HG03442 (cell line): Measurements from ENCODE around the gene ASH1L.
"Not testable (repeated sequence)": the region's sequence is repeated elsewhere in the genome, so short reads cannot be mapped to it uniquely, and the experiment has no call there.

Experiments used
- ATAC-seq: cut with Tn5 transposase; IDR thresholded peaks from one replicate; pipeline ENCODE4 v1.9.1; 2021; ENCODE audit warnings: mild to moderate bottlenecking, moderate library complexity; ENCODE audit not compliant: unreplicated experiment

The ASH1L gene

DNA sequence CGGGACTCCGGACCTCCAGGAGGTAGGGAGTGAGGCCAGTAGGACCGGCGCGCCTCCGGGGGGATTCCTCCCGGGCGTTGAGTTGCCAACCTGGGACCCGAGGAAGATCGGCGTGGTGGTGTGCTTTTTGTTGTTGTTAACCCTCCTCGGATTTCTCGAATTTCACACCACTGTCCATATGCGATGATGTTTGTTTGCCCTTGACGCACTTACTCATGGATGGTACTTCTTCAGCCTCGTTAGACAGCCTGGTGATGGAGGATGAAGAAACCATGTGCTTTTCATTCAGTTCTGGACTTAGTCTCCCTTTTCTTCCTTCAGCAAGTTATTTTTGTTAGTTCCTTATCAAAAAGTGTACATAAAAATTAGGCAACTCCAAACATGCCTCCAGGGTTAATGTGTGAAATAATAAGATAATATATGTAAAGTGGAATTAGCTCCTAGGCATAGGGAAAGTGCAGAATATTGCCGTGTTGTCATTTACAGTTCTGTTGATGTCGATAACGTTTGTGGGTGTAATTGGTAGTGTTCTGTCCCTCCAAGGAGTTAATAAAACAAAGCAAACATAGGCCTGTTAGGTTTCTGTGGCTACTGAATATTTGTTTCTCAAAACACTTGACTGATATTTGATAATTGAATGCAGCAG lies 897 bp upstream of the ASH1L start:
- not testable (repeated sequence) for ATAC-seq

DNA sequence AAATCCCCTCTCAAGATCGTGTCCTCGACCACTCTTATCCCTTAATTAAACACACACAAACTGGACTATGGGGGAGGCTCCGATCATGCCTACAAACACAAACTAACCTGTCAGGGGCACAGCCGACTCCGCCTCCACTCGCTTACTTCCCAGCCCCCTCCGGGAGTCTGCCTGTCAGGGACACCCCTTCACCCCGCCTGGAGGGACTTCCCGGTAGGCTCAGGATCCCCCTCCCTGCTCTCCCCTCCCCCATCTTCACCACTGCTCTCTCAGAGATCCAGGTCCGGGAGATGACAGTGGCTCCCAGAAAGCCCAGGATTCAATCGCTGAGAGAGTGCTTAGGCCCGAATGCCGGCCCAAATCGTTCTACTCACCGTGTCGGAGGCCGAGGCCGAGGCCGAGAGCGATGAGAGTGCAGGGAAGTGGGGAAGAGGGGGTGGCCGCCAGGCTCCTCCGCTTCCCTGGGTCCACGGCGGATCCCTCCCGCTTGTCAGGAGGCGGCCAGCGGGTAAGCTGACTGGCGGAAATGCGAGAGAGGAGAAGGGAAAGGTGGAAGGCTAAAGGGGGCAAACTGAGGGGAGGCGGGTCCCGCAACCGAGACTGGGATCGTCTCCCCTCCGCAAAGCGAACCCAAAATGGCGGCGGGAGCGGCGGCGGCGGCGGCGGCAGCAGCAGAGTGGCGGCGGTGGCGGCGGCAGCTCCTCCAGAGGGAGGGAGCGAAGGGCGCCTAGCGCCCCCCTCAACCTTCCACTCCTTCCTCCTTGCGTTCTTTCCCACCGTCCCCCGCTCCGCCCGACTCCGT lies 623 bp downstream of the ASH1L start:
- peak; percentile 26 for ATAC-seq

DNA sequence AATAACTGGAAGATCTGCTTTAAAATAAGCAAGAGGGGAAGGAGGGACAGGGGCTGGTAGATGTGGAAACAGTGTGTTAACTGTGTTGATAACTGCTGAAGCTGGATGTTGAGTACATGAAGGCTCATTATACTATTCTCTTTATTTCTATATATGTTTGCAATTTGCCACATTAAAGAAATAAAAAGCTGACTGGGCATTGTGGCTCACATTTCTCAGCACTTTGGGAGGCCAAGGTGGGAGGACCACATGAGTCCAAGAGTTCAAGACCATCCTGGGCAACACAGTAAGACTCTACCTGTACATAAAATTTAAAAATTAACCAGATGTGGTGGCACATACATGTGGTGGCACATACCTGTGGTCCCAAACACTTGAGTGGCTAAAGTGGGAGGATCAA lies 6.7 kb downstream of the ASH1L start:
- ATAC-seq = no peak

DNA sequence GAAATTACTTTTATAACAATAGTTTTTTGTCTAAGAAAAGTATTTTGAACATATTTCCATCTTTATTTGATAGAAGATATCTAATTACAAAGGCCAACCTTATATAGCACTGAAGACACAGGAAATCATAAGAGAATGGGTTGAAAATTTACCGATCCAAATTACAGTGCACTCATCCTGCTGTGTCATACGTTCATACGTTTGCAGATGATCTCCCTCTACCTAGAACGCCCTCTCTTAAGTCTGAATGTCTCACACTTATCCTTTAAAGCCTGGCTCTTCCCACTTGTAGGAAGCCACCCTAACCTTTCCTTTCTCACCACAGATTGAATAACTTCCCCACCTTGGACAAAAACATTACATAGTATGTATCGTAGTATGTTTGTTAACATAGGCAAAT lies 9.3 kb downstream of the ASH1L start:
- no peak for ATAC-seq

DNA sequence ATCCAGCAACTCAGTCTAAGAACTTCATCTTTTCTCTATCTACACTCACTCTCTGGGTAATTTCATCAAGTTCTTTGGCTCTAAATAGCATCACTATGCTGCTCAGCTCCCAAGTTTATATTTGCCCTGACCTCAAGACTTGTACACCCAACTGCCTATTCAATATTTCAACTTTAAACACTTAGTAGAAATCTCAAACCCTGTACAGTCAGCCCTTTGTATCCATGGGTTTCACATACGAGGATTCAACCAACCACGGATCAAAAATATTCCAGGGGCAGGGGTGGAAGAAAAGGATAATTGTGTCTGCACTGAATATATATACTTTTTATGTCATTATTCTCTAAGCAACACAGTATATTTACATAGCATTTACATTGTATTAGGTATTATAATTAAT lies 13.9 kb downstream of the ASH1L start:
- ATAC-seq = no peak

DNA sequence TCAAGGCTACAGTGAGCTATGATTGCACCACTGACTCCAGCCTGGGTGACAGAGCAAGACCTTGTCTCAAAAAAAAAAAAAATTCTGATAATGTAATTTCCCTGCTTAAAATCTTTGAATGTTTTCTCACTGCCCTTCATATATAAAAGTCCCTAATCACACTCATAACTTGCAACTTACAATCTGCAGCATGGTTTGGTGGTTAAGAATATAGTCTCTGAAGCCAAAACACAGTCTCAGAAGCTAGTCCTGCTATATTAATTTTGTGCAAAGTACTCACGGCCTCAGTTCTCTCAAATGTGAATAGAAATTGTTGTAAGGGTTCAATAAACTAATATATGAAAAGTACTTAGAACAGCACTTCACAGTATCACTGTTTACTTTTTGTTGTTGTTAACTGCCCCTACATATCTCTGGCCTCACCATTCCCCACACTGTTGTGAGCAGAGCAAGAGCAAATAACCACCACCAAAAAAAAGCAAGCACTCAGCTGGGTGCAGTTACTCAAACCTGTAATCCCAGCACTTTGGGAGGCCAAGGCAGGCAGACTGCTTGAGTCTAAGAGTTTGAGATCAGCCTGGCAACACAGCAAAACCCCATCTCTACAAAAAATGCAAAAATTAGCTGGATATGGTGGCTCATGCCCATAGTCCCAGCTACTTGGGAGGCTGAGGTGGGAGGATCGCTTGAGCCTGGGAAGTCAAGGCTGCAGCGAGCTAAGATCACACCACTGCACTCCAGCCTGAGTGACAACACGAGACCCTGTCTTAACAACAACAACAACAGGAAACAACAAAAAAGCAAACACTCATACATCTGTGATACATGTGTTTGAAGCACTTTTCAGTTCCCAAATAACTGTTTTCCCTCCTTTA lies 22.4 kb downstream of the ASH1L start:
- no peak for ATAC-seq

GRCh38 chr1:155537193-155537592 lies 25.4 kb downstream of the ASH1L start:
- no peak for ATAC-seq

DNA sequence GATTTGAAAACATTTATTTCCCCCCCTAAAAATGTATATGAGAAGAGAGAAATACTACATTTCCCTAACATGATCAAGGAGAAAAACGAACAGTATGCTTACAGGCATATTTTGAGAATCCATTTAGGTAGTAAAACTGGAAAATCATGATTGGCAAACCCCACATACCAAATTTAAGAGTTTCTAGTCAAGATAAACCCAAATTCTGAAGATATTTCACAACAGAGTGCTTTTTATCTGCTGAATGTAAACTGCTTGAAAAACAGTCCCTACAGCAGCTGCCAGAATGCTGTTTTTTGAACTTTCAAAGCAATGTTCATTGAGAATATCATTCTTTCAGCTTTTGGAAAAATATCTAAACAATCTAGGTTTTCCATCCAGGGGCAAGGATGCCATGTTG lies 31.0 kb downstream of the ASH1L start:
- no peak for ATAC-seq

DNA sequence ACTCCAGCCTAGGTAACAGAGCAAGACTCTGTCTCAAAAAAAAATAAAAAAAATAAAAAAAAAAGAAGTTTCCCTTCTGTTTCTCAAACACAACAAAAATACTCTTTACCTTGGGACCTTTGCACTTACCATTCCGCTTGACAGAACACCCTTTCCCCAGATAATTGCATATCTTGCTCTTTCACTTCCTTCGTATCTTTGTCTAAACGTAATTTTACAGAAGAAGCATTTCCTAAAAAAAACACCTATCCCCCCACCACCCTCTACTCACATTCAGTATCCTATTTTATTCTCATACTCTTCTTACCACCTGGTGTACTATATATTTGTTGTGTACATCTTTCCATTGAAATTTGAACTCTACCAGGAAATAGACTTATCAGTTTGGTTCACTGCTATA lies 32.7 kb downstream of the ASH1L start:
- peak; percentile 49 for ATAC-seq

GRCh38 chr1:155529109-155529508 lies 33.5 kb downstream of the ASH1L start:
- ATAC-seq = no peak

DNA sequence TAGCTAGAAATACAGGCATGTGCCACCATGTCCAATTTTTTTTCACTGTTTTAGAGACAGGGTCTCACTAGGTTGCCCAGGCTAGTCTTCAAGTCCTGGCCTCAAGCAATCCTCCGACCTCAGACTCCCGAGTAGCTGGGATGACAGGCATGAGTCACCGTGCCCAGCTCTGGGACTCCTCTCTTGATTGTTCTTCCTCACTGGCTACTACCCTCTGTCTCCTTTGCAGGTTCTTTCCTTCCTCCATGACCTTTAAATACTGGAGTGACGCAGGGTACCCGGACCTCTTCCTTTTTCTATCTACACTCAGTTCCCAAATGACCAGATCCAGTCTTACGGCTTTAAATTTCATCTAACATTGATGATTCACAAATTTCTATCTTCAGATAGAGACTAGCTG lies 34.9 kb downstream of the ASH1L start:
- no peak for ATAC-seq

DNA sequence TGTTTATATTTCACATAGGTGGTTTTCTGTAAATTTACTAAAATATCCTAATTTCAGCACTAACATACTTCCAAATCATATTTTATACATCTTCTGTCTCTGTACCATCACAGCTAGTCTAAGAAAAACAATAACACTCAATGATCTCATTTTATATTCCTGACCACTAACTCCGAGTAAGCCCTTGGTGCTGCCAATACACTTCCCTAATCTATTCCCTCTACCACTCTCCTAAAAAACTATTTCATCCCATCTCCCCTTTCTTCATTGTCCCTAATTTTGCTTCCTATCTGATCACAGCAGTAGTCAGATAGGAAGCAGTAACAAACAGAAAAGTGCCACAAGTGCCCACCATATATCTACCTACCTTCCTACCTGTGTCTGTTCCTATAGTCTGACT lies 36.2 kb downstream of the ASH1L start:
- no peak for ATAC-seq

DNA sequence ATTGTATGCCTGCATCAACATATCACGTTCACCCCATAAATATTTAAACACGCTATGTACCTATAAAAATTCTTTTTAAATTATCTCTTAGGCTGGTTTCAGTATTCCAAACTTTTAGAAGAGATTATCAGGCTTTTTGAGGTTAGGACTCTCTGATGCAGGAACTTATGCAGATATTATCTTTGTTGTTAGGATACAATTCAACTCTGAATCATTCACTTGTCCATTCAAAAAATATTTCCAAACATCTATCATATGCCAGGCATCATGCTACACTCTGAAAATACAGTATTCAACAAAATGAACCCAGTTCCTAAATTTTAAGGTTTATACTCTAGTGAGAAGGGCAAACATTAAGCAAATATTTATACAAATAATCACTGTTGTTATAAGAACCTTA lies 40.5 kb downstream of the ASH1L start:
- no peak for ATAC-seq

- ATAC-seq = no peak
These were observed 44.1 kb downstream of the ASH1L start for GRCh38 chr1:155518484-155518883.

DNA sequence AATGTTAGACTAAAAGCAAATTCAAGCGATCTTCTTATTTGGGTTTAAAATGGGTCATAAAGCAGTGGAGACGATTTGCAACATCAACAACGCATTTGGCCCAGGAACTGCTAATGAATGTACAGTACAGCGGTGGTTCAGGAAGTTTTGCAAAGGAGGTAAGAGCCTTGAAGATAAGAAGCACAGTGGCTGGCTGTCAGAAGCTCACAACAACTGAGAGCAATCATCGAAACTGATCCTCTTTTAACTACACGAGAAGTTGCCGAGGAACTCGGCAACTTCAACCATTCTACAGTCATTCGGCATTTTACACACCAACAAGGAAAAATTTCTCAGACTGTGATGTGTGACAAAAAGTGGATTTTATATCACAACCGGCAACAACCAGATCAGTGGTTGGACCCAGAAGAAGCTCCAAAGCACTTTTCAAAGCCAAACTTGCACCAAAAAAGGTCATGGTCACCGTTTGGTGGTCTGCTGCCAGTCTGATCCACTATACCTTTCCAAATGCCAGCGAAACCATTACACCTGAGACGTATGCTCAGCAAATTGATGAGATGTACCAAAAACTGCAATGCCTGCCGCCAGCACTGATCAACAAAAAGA lies 47.9 kb downstream of the ASH1L start:
- no peak for ATAC-seq

DNA sequence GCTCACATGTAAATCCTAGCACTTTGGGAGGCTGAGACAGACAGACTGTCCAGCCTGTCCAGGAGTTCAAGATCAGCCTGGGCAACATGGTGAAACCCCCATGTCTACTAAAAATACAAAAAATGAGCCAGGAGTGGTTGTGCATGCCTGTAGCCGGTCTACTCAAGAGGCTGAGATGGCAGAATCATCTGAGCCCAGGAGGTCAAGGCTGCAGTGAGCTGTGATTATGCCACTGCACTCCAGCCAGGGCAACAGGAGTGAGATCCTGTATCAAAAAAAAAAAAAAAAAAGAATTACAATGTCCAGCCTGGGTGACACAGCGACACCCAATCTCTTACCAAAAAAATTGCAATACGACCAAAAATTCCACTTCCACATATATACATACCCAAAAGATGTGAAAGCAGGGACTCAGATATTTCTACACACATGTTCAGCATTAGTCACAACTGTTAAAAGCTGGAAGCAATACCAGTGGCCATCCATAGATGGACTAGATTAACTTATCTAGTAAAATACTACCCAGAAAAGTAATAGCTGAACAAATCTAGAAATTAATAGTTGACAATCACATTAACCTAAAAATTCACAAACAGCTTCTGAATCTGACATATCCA lies 49.2 kb downstream of the ASH1L start:
- ATAC-seq = no peak

GRCh38 chr1:155511385-155511784 lies 51.2 kb downstream of the ASH1L start:
- ATAC-seq = not testable (repeated sequence)

- ATAC-seq = no peak
These were observed 53.5 kb downstream of the ASH1L start for GRCh38 chr1:155509064-155509463.

- ATAC-seq = no peak
These were observed 54.7 kb downstream of the ASH1L start for GRCh38 chr1:155507945-155508344.

DNA sequence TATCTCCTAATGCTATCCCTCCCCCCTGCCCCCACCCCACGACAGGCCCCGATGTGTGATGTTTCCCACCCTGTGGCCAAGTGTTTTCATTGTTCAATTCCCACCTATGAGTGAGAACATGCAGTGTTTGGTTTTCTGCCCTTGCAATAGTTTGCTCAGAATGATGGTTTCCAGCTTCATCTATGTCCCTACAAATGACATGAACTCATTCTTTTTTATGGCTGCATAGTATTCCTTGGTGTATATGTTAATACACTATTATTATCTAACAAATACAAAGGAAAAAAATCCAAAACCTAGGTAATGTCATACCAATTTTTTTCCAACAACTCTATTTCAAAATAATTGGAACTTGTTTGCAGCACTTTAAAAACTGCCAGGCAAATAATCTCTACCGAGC lies 56.6 kb downstream of the ASH1L start:
- ATAC-seq = not testable (repeated sequence)

DNA sequence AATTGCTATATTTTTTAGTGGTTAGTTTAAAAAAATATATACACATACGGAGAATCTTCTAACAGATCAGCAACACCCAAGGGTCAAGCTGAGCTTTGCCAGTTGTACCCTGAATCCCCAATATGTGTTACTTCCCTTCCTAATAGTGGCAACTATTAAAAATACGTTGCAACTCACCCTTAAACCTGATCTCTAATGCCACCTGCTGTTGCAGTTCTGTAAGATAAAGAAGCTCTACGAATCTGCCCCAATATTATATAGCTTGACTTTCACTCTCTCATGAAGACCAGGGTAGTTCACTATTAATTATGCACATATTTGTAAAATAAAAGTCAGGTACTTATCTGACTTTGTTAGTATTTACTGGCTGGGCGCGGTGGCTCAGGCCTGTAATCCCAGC lies 58.4 kb downstream of the ASH1L start:
- ATAC-seq = no peak
